Activated CD8-positive, alpha-beta memory T cell treated with anti-CD3 and anti-CD28 coated beads for 24 hours (primary cell): Measurements from ENCODE around the gene VAMP2.

Experiments used
- DNase-seq: peaks from one replicate; pipeline ENCODE4 v3.0.0-alpha.2; 2020

VAMP2 gene

GRCh38 chr17:8121407-8121680 lies 41.4 kb downstream of the VAMP2 start:
- no peak for DNase-seq

- DNase-seq, result peak; percentile 97
Observed at GRCh38 chr17:8120520-8121406, 42.0 kb downstream of the VAMP2 start.

- DNase-seq, result peak; percentile 98
Observed at GRCh38 chr17:8119581-8120519, 42.9 kb downstream of the VAMP2 start.

- peak; percentile 95 for DNase-seq
Observed at GRCh38 chr17:8118769-8119580, 43.8 kb downstream of the VAMP2 start.

GRCh38 chr17:8117980-8118768 lies 44.6 kb downstream of the VAMP2 start, which contains the start of gene ALOXE3:
ALOXE3 (minus strand) TSS chr17:8118514; CDS start chr17:8117990, 524 bp downstream.
- no peak for DNase-seq

GRCh38 chr17:8117367-8117979 lies 45.3 kb downstream of the VAMP2 start:
- no peak for DNase-seq

- no peak for DNase-seq
Observed at GRCh38 chr17:8116776-8117175, 46.0 kb downstream of the VAMP2 start.

- no peak for DNase-seq
Observed at GRCh38 chr17:8110907-8111306, 51.8 kb downstream of the VAMP2 start.

- DNase-seq, result no peak
Observed at GRCh38 chr17:8110456-8110804, 52.3 kb downstream of the VAMP2 start.

- peak; percentile 90 for DNase-seq
Observed at GRCh38 chr17:8109661-8110455, 52.9 kb downstream of the VAMP2 start.
